GM18499 (cell line): Measurements from ENCODE around the gene ARHGAP24.
"Not testable (repeated sequence)": the region's sequence is repeated elsewhere in the genome, so short reads cannot be mapped to it uniquely, and the experiment has no call there.

ENCODE experiments used
- ATAC-seq: cut with Tn5 transposase; IDR thresholded peaks from one replicate; pipeline ENCODE4 v1.9.1; 2021; ENCODE audit warnings: moderate number of reproducible peaks; ENCODE audit not compliant: insufficient read depth, unreplicated experiment

Gene ARHGAP24

GRCh38 chr4:85932500-85933290 is 457.7 kb downstream of the ARHGAP24 start:
- ATAC-seq: no peak

GRCh38 chr4:85933291-85933640 is 458.3 kb downstream of the ARHGAP24 start:
- no peak for ATAC-seq

- no peak for ATAC-seq
Measured at GRCh38 chr4:85937507-85937906, 462.6 kb downstream of the ARHGAP24 start.

GRCh38 chr4:85938062-85938461 is 463.1 kb downstream of the ARHGAP24 start:
- no peak for ATAC-seq

GRCh38 chr4:85938902-85939301 is 464.0 kb downstream of the ARHGAP24 start:
- ATAC-seq: no peak

GRCh38 chr4:85939595-85939994 is 464.6 kb downstream of the ARHGAP24 start:
- ATAC-seq: no peak

GRCh38 chr4:85940151-85940550 is 465.2 kb downstream of the ARHGAP24 start:
- no peak for ATAC-seq

GRCh38 chr4:85942107-85942506 is 467.2 kb downstream of the ARHGAP24 start:
- no peak for ATAC-seq

- no peak for ATAC-seq
Measured at GRCh38 chr4:85946821-85947220, 471.9 kb downstream of the ARHGAP24 start.

- no peak for ATAC-seq
Measured at GRCh38 chr4:85951099-85951498, 476.1 kb downstream of the ARHGAP24 start.

GRCh38 chr4:85952528-85952927 is 477.6 kb downstream of the ARHGAP24 start:
- no peak for ATAC-seq

- ATAC-seq: no peak
Measured at GRCh38 chr4:85952972-85953650, 478.2 kb downstream of the ARHGAP24 start.

GRCh38 chr4:85953651-85954018 is 478.7 kb downstream of the ARHGAP24 start:
- no peak for ATAC-seq

- no peak for ATAC-seq
Measured at GRCh38 chr4:85955620-85956292, 480.8 kb downstream of the ARHGAP24 start.

- no peak for ATAC-seq
Measured at GRCh38 chr4:85956293-85956945, 481.5 kb downstream of the ARHGAP24 start.

GRCh38 chr4:85961887-85962286 is 486.9 kb downstream of the ARHGAP24 start:
- ATAC-seq: no peak

- no peak for ATAC-seq
Measured at GRCh38 chr4:85963231-85963630, 488.3 kb downstream of the ARHGAP24 start.

- no peak for ATAC-seq
Measured at GRCh38 chr4:85964298-85964697, 489.3 kb downstream of the ARHGAP24 start.

GRCh38 chr4:85965017-85965416 is 490.1 kb downstream of the ARHGAP24 start:
- ATAC-seq: not testable (repeated sequence)

- ATAC-seq: no peak
Measured at GRCh38 chr4:85965529-85965928, 490.6 kb downstream of the ARHGAP24 start.

- no peak for ATAC-seq
Measured at GRCh38 chr4:85966373-85966772, 491.4 kb downstream of the ARHGAP24 start.
